ENCODE results near the gene CHST15.

The CHST15 gene

DNA sequence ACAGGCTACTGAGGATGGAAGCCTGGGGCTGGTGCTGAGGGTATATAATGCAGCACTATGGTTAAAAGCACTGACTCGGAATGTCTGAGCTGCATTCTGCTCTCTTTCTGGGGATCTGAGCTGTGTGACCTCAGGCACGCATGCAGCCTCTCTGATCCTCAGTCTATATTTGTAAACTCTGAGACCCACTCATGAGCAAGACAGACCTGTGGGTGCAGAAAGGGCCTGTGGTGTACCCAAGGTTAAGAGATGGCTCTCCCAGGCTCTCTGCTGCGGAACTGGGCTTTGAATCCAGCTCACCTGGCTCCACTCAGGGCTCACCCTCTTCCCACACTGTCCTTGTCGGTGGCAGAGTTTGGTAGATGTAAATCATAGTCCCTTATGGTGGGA lies 89.9 kb downstream of the CHST15 start:
- CTCF ChIA-PET: interaction anchor here (0.6 to 0.8 kb wide), 2 partner anchors 9 to 23 kb away, joined by 3 read pairs; no protein-coding TSS in a partner anchor
- TF ChIP-seq, protein P1, sequence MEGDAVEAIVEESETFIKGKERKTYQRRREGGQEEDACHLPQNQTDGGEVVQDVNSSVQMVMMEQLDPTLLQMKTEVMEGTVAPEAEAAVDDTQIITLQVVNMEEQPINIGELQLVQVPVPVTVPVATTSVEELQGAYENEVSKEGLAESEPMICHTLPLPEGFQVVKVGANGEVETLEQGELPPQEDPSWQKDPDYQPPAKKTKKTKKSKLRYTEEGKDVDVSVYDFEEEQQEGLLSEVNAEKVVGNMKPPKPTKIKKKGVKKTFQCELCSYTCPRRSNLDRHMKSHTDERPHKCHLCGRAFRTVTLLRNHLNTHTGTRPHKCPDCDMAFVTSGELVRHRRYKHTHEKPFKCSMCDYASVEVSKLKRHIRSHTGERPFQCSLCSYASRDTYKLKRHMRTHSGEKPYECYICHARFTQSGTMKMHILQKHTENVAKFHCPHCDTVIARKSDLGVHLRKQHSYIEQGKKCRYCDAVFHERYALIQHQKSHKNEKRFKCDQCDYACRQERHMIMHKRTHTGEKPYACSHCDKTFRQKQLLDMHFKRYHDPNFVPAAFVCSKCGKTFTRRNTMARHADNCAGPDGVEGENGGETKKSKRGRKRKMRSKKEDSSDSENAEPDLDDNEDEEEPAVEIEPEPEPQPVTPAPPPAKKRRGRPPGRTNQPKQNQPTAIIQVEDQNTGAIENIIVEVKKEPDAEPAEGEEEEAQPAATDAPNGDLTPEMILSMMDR (conservative IDR thresholded peaks at IDR 0.05; ENCODE audit: low read depth): no peak
- POLR2A ChIA-PET (ENCODE audit: low non-redundant PET): interaction anchor here (0.6 kb wide), 1 partner anchor 415 kb away, joined by 6 read pairs; the partner anchor contains the start of gene OAT
- DNase-seq (ENCODE audit: low spot score): no peak
- peak overlapping the region; percentile 11; the same call in 1 of the 2 replicates for H3K27ac ChIP-seq

DNA sequence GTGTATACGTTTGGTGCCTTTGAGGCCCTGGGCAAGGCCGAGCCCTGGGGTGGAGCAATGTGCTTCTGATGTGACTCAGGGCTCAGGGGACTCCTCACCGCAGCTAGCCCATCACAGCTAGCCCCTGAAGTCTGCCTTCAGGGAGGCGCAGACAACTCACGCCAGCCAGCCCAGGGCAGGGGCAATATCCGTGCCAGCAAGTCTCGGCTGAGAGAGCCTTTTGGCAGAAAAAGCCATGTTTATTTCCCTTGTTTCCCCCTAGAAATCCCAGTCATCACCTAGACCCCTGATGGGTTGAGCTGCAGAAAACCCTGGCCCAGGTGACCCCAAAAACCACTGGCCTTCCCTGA lies 90.4 kb downstream of the CHST15 start:
- CTCF ChIA-PET: interaction anchor here (0.7 kb wide), 1 partner anchor 90 kb away, joined by 5 read pairs; the partner anchor contains the start of gene CHST15
- DNase-seq (ENCODE audit: low spot score): no peak
- POLR2A ChIA-PET (ENCODE audit: low non-redundant PET): no interaction called here
- peak overlapping the region; percentile 11; the same call in 1 of the 2 replicates for H3K27ac ChIP-seq
- TF ChIP-seq, protein P1 (conservative IDR thresholded peaks at IDR 0.05; ENCODE audit: low read depth): no peak

DNA sequence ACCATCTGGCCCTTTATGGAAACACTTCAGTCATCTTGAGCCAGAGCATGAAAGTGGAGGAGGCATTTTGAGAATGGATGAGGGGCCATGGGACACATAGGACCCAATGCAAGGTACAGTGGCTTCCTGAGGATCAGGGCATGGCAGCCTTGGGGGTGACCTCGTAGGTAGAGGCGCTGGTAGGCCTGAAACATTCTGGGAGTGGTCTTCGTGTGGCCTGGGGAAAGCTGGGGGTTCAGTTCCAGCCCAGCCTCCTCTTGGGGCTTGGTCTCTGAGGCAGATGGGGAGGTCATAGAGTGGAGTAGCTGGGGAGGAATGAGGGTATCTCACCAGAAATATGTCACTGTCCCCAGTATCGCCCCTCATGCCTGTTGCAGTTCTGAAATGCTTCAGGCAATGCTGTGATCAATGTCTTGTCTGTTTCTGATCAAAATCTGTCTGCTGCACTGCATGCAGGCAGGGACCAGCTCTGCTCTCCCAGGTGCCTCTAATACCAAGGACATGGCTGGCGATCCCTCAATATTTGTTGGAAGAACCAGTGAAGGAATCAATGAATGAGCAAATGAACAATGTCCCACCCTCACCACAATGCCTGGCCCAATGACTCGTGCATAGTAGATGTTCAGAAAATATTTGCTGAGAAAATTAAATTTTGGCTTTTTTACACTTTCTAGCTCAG lies 90.9 kb downstream of the CHST15 start:
- TF ChIP-seq, protein P1 (conservative IDR thresholded peaks at IDR 0.05; ENCODE audit: low read depth): no peak
- CTCF ChIA-PET: interaction anchor here (0.7 to 0.8 kb wide), 2 partner anchors 8 to 91 kb away, joined by 4 to 5 read pairs; partner anchors contain the start of gene CHST15
- POLR2A ChIA-PET (ENCODE audit: low non-redundant PET): no interaction called here
- H3K27ac ChIP-seq: peak overlapping the region; percentile 11; the same call in 1 of the 2 replicates
- no peak for DNase-seq (ENCODE audit: low spot score)

DNA sequence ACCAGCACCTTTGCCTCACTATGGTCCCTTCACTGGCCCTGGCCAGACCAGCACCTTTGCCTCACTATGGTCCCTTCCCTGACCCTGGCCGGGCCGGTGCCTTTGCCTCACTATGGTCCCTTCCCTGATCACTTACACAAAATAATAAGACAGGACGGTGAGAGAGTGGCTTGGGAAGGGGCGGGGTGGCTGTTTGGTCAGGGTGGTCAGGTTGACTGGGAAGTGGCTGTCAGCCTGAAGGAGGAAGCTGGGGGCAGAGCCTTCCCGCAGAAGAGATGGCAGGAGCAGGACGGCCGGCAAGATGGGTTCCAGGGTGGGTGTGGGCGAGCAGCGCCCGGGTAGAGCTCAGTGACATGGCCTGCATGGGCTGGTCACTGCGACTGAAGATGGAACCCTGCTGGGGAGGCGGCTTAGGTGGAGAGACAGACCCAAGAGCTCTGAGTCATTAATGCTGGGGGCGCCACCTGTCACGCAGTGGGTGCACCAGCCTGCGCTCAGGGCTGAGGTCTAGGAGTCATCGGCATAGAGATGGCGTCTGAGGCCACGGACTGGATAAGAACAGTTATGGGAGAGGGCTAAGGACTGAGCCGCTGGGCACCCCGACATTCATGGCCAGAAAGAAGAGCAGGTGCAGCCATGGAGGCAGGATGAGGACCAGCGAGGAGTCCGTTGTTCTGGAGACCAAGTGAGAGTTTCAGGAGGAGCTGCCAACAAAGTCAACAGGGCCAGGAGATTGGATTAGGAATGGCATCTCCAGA lies 91.8 kb downstream of the CHST15 start:
- ChIA-PET CTCF (interaction anchor here (0.6 to 0.8 kb wide), 2 partner anchors 7 to 29 kb away, joined by 4 read pairs; no protein-coding TSS in a partner anchor), POLR2A (ENCODE audit: low non-redundant PET) (no interaction called here)
- no peak for DNase-seq (ENCODE audit: low spot score)
- TF ChIP-seq, protein P1 (conservative IDR thresholded peaks at IDR 0.05; ENCODE audit: low read depth): no peak
- no peak overlapping the region for H3K27ac ChIP-seq

DNA sequence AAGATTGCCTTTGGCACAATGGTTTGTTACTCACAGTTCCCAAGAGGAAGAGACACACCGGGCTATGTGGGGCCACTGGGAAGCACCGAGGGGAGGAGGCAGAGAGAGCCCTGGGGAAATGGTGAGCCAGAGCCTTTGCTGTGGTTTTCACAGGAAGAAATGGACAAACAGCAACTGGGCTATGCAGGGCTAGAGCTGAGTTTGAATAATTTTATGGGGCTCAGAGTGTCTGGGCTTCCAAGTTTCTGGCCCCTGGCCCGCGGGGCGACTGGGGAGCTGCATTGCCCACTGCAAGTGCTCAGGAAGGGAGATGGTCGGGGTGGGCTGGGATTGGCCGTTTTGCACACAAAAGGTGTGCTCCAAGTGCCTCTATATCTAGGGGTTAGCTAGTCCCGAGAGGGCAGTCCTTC lies 92.6 kb downstream of the CHST15 start:
- TF ChIP-seq, protein P1 (conservative IDR thresholded peaks at IDR 0.05; ENCODE audit: low read depth): no peak
- CTCF ChIA-PET: interaction anchor here (0.6 kb wide), 1 partner anchor 30 kb away, joined by 4 read pairs; no protein-coding TSS in a partner anchor
- POLR2A ChIA-PET (ENCODE audit: low non-redundant PET): no interaction called here

DNA sequence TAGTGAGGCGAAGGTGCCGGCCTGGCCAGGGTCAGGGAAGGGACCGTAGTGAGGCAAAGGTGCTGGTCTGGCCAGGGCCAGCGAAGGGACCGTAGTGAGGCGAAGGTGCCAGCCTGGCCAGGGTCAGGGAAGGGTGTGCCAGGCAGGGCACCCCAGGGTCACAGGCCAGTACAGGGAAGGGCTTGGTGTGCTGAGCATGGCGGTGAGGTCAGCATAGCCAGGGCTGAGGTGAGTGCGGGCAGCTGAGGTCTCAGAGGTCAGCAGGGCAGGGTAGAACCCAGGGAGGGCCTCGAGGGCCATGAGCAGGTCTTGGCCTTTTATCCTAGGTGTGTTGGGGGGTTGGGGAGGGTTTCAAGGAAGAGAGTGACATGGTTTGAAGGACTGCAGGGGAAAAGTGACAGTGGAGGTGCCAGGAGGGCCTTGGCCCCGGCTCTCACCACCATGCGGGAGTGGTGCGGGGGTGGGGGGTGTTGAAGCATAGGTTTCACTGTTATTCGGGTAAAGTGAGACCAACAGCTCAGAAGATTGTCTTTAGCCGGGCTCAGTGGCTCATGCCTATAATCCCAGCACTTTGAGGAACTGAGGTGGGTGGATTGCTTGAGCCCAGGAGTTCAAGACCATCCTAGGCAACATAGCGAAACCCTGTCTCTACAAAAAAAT lies 93.3 kb downstream of the CHST15 start:
- DNase-seq (ENCODE audit: low spot score): no peak
- TF ChIP-seq, protein P1 (conservative IDR thresholded peaks at IDR 0.05; ENCODE audit: low read depth): no peak
- POLR2A ChIA-PET (ENCODE audit: low non-redundant PET): no interaction called here
- H3K27ac ChIP-seq: no peak overlapping the region
- CTCF ChIA-PET: no interaction called here

More for the DNA sequence above, 92.6 kb downstream of the CHST15 start:
- no peak for DNase-seq (ENCODE audit: low spot score)
- no peak overlapping the region for H3K27ac ChIP-seq
